ENCODE data around the gene NUBP2.

Gene NUBP2, protein sequence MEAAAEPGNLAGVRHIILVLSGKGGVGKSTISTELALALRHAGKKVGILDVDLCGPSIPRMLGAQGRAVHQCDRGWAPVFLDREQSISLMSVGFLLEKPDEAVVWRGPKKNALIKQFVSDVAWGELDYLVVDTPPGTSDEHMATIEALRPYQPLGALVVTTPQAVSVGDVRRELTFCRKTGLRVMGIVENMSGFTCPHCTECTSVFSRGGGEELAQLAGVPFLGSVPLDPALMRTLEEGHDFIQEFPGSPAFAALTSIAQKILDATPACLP

DNA sequence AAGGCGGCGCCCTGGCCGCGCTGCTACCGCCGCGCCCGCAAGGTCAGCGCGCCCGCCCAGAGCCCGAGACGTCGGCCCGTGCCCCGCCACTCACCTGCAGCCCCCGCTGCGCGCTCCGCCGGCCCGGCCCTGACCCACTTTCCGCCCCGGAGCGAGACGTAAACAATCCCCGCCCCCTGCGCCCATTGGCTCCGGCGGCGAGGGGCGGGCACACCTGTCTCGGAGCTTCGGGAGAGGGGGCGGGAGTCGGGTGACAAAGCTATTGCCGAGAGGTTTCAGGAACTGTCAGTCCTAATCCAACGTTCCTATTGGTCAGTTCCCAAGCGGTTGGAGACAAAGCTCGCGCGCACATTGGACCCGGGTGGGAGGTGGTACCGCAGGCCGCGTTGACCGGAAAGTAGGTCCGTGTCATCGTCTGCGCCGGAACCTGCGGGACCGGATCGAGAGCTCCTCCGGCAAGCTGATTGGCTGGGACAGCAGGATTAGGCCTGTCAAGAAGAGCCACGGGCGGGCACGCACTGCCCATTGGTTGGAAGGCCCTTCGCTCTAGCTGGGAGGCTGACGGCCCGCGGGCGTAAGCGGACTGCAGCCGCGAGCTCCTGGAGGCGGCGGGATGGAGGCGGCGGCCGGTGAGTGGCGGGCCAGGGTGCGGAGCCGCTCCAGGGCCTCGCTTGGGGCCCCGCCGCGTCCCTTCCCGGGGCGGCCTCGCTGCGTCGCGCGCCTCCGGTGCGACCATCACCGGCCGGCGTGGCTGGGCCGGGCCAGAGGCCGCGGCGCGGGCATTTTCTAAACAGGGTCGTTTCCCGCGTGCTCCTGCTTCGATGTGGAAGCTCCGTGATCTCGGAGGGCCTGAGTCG is at the start of gene NUBP2, which contains the start of gene SPSB3:
TSS of gene NUBP2 (plus strand) at position 553 of the 857 bp plus-strand sequence. CDS start at position 614, 61 bp downstream.
TSS of gene SPSB3 (minus strand) at position 164 of the 857 bp plus-strand sequence. CDS start 1,088 bp downstream, outside the sequence.
- peak within 1 kb of the TSS; percentile 81 for H3K27ac ChIP-seq
- TF ChIP-seq ZFX (IDR thresholded peaks at IDR 0.05): peak; percentile 55; the same call in 1 of the 2 replicates
- no peak for TF ChIP-seq CTCF (conservative IDR thresholded peaks at IDR 0.05)

DNA sequence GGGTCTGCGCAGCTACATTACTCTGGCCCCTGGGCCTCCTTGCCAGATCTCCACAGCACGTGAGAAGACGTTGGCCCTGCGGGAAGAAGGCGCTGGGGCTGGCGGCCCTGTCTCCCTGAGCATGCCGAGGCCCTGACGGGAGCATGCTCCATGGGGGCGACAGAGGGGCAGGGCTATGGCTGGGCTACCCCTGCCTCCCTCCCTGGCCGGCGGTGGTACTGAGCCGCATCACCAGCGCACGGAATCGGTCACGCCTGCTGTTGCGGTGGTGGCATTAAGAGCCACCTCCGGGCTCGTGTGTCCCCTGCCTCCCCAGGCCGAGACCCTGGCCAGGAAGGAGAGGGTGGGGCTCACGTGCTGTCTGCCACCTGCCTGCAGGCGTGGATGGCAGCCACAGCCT is 48.6 kb upstream of the NUBP2 start:
- no peak overlapping the region for H3K27ac ChIP-seq
- TF ChIP-seq CTCF (conservative IDR thresholded peaks at IDR 0.05): no peak
- no peak for TF ChIP-seq ZFX (IDR thresholded peaks at IDR 0.05)

DNA sequence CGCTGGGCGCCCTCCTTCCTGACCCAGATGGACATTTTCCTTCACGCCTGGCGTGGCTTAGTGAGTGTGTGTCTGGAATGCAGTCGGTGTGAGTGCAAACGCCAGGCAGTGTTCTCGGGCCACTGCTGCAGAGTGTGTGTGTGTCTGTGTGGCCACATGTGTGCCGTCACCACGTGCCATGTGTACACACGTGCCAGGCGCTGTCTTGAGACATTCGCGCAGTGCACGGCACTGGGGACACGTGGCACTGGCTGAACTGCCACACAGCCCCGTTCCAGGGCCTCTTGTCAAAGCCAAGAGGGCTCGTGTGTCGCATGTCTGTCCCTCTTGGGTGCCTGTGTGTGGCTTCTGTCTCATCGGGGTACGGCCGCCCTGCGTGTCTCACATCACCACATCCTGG is 47.9 kb upstream of the NUBP2 start:
- TF ChIP-seq CTCF (conservative IDR thresholded peaks at IDR 0.05): no peak

GRCh38 chr16:1740234-1740633 is 42.5 kb upstream of the NUBP2 start:
- H3K27ac ChIP-seq: no peak overlapping the region
- no peak for TF ChIP-seq ZFX (IDR thresholded peaks at IDR 0.05)
- no peak for TF ChIP-seq CTCF (conservative IDR thresholded peaks at IDR 0.05)

More for the DNA sequence above, 47.9 kb upstream of the NUBP2 start:
- no peak overlapping the region for H3K27ac ChIP-seq

GRCh38 chr16:1740781-1741490 is 41.8 kb upstream of the NUBP2 start:
- H3K27ac ChIP-seq: no peak overlapping the region
- no peak for TF ChIP-seq CTCF (conservative IDR thresholded peaks at IDR 0.05)
- TF ChIP-seq ZFX (IDR thresholded peaks at IDR 0.05): no peak

DNA sequence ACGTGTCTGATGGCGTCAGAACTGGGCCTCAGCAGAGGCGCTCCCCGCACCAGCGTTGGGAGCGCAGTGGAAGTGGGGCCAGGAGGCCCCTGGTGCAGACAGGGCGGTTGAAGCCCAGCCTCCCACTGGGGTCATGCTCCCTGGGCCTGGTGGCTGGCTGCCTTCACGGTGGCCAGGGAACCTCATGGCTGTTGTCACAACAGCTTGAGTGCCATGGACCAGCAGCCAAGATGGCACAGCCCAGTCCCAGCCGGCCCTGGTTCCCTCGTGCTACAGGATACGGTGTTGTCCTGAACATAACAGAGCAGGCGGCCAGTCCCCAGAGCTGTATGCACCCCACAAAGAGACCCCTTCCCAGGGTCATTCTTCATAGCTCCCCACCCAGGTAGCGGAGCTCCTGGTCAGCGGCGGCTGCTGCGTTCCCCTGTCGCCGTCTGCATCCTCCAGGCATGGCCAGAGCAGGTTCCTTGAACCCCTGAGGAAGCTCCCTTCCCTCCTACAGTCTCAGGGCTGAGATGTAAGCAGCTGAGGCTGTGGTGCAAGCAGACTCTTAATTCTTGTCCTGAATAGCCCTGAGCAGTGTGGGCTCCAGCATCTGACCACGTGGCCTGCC is 41.1 kb upstream of the NUBP2 start:
- TF ChIP-seq CTCF (conservative IDR thresholded peaks at IDR 0.05): no peak
- H3K27ac ChIP-seq: no peak overlapping the region
